PC-9 (cell line): ENCODE measurements around the gene SAYSD1. TPM values are rescaled to one million over a fixed set of nuclear protein-coding genes. Genes with fewer than 3 reads are reported as not detected.

Experiments used
- BruUV-seq: library from RNA; stranded (reverse); fragments of 400-500 nt; replicated peaks from 2 replicates; lab custom pipeline; 2021; lab: Mats Ljungman, UMichigan
- CTCF ChIA-PET: fragments of 300-600 bp; sonication (Branson Sonifier 250); formaldehyde crosslinking; loops from one replicate; lab custom pipeline; 2022; ENCODE audit warnings: antibody characterized with exemption; lab: Charles Lee
- POLR2A ChIA-PET: fragments of 300-600 bp; sonication (Branson Sonifier 250); formaldehyde crosslinking; loops from one replicate; lab custom pipeline; 2022; ENCODE audit warnings: antibody characterized with exemption; ENCODE audit not compliant: unreplicated experiment; lab: Charles Lee
- DNase-seq, 2 experiments: peaks; one replicate each; pipeline versions ENCODE4 v3.0.0 to v3.0.0-alpha.2; 2015 to 2022; ENCODE audit warnings: mixed read lengths in 1 of 2
- H2AFZ ChIP-seq: fragments of 200-600 bp; sonication (generic); 2 replicates; pipeline ENCODE4 v1.8.1; 2017; ENCODE audit warnings: antibody characterized with exemption
- H3F3A ChIP-seq: fragments of 200-600 bp; sonication (generic); 2 replicates; pipeline ENCODE4 v1.8.1; 2017; ENCODE audit warnings: antibody characterized with exemption, mild to moderate bottlenecking, low read depth; ENCODE audit not compliant: insufficient read depth
- H3K27ac ChIP-seq: fragments of 200-600 bp; sonication (generic); 2 replicates; pipeline ENCODE4 v1.6.1; 2016; ENCODE audit warnings: mixed run types
- H3K27me3 ChIP-seq: fragments of 200-600 bp; sonication (generic); 2 replicates; pipeline ENCODE4 v1.6.1; 2016; ENCODE audit warnings: low read depth, mixed run types; ENCODE audit not compliant: insufficient read depth
- H3K36me3 ChIP-seq: fragments of 200-600 bp; sonication (generic); 2 replicates; pipeline ENCODE4 v1.6.1; 2016; ENCODE audit warnings: low read depth, mixed run types
- H3K4me1 ChIP-seq: fragments of 200-600 bp; sonication (generic); replicated peaks from 2 replicates; pipeline ENCODE4 v1.6.1; 2016; ENCODE audit warnings: mixed run types; ENCODE audit not compliant: insufficient read depth
- H3K4me2 ChIP-seq: fragments of 200-600 bp; sonication (generic); 2 replicates; pipeline ENCODE4 v1.6.1; 2017; ENCODE audit warnings: mixed run types
- H3K4me3 ChIP-seq: fragments of 200-600 bp; sonication (generic); 2 replicates; pipeline ENCODE4 v1.6.1; 2016; ENCODE audit warnings: mixed run types
- H3K79me2 ChIP-seq: fragments of 200-600 bp; sonication (generic); 2 replicates; pipeline ENCODE4 v1.6.1; 2017; ENCODE audit warnings: low read depth, mixed run types
- H3K9me2 ChIP-seq: fragments of 200-600 bp; sonication (generic); 2 replicates; pipeline ENCODE4 v1.8.1; 2017; ENCODE audit warnings: mild to moderate bottlenecking; ENCODE audit not compliant: insufficient read depth
- H3K9me3 ChIP-seq: fragments of 200-600 bp; sonication (generic); 2 replicates; pipeline ENCODE4 v1.8.1; 2016; ENCODE audit warnings: low read depth; ENCODE audit not compliant: insufficient read depth
- H4K20me1 ChIP-seq: fragments of 200-600 bp; sonication (generic); 2 replicates; pipeline ENCODE4 v1.8.1; 2017; ENCODE audit not compliant: insufficient read depth
- EZH2 ChIP-seq: fragments of 200-600 bp; sonication (generic); IDR thresholded peaks from 2 replicates; pipeline ENCODE4 v1.8.0; 2017; ENCODE audit warnings: antibody characterized with exemption, low read depth
- intact Hi-C: fragments of 100-400 bp; cut with micrococcal nuclease; formaldehyde crosslinking; loops from one replicate; pipeline ENCODE4 v1.10.0; 2022; ENCODE audit not compliant: unreplicated experiment
- total RNA-seq: library from RNA; stranded (reverse); gene quantifications from 2 replicates; pipeline ENCODE4 v1.2.3, GENCODE V29; 2021
- TF ChIP-seq, protein P1 (sequence below): fragments of 200-600 bp; sonication (generic); conservative IDR thresholded peaks from 2 replicates; pipeline ENCODE4 v1.6.1; 2017; ENCODE audit warnings: mixed run types, antibody characterized with exemption, mild to moderate bottlenecking, moderate library complexity

The SAYSD1 gene
- total RNA-seq, 1 experiment from 2014 or later, result 12.2 TPM

DNA sequence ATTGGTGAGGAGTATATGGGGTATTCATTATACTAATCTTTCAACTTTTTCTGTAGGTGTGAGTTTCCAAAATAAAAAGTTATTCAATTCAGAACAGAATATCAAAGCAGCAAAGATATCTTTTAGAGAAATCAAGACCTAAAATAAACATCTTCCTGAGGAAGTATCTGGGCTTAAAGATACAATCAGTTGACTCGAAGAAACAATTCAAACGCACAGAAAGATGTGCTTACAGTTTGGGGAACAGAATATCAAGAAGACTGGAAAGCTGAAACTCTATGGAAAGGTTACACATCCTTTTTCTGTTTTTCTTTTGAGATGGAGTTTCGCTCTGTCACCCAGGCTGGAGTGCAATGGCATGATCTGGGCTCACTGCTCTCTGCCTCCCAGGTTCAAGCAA is 36.2 kb upstream of the SAYSD1 start:
- Histone ChIP-seq H3K4me1 (no peaks in the 10 kb centered on the region), H3K9me3 (no peaks in the 10 kb centered on the region), H3K27ac (no peak overlapping the region), H3K79me2 (no peaks in the 10 kb centered on the region), H3K9me2 (no peaks in the 10 kb centered on the region), H3K27me3 (peaks cover 61% of the 10 kb centered on the region), H3F3A (no peaks in the 10 kb centered on the region), H3K36me3 (no peaks in the 10 kb centered on the region), H4K20me1 (no peaks in the 10 kb centered on the region), H2AFZ (no peak overlapping the region), H3K4me2 (no peak overlapping the region), H3K4me3 (no peak overlapping the region)
- POLR2A ChIA-PET, result interaction anchor here (0.5 kb wide), 1 partner anchor 767 kb away, joined by 12 read pairs; no protein-coding TSS in a partner anchor
- intact Hi-C loops, result no loop called here
- TF ChIP-seq EZH2, result no peak
- TF ChIP-seq, protein P1, sequence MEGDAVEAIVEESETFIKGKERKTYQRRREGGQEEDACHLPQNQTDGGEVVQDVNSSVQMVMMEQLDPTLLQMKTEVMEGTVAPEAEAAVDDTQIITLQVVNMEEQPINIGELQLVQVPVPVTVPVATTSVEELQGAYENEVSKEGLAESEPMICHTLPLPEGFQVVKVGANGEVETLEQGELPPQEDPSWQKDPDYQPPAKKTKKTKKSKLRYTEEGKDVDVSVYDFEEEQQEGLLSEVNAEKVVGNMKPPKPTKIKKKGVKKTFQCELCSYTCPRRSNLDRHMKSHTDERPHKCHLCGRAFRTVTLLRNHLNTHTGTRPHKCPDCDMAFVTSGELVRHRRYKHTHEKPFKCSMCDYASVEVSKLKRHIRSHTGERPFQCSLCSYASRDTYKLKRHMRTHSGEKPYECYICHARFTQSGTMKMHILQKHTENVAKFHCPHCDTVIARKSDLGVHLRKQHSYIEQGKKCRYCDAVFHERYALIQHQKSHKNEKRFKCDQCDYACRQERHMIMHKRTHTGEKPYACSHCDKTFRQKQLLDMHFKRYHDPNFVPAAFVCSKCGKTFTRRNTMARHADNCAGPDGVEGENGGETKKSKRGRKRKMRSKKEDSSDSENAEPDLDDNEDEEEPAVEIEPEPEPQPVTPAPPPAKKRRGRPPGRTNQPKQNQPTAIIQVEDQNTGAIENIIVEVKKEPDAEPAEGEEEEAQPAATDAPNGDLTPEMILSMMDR, result no peak
- BruUV-seq, result no TSS peak
- CTCF ChIA-PET, result no interaction called here
- DNase-seq, result no peak

DNA sequence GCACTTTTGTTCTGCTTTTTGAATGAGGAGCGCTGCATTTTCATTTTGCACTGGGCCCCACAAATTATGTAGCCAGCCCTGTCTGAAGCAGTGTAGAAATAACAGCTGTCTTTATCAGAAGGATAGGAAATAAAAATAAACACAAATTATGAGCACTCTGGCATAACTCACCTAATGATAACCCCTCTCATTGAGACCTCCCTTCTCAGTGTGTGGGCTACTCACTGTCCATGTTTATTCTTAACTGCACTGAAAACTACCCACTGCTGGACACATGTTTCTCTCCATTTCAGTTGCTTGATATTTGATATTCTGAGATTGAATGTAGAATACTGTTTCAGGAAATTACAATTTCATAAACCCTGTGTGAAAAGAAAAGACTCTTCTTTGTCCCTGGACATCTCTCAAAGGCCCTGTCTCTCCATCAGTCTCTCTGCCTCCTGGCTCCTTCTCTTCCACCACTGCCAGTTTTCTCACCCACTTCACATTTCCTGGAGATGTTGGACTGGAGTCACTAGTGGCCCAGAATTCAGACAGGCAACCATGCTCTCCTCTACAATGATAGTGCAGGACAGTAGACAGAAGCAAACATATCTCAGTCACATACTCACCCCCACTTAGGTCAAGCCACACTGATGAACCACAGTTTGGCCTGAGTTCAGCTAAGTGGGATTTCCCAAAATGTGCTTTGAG is 29.6 kb upstream of the SAYSD1 start:
- H2AFZ ChIP-seq, result no peak overlapping the region
- ChIA-PET POLR2A (no interaction called here), CTCF (interaction anchor here (0.6 kb wide), 1 partner anchor 51 kb away, joined by 5 read pairs; no protein-coding TSS in a partner anchor)
- no peaks in the 10 kb centered on the region for H4K20me1 ChIP-seq
- no peaks in the 10 kb centered on the region for H3K4me1 ChIP-seq
- H3K4me3 ChIP-seq, result no peak overlapping the region
- H3K36me3 ChIP-seq, result no peaks in the 10 kb centered on the region
- no peaks in the 10 kb centered on the region for H3K9me3 ChIP-seq
- no peaks in the 10 kb centered on the region for H3K9me2 ChIP-seq
- peaks cover 89% of the 10 kb centered on the region for H3K27me3 ChIP-seq
- no peak overlapping the region for H3K27ac ChIP-seq
- no peaks in the 10 kb centered on the region for H3F3A ChIP-seq
- TF ChIP-seq EZH2, result no peak
- TF ChIP-seq, protein P1, result no peak
- no peak overlapping the region for H3K4me2 ChIP-seq
- intact Hi-C loops, result no loop called here
- BruUV-seq, result no TSS peak
- H3K79me2 ChIP-seq, result no peaks in the 10 kb centered on the region
- DNase-seq, result no peak

DNA sequence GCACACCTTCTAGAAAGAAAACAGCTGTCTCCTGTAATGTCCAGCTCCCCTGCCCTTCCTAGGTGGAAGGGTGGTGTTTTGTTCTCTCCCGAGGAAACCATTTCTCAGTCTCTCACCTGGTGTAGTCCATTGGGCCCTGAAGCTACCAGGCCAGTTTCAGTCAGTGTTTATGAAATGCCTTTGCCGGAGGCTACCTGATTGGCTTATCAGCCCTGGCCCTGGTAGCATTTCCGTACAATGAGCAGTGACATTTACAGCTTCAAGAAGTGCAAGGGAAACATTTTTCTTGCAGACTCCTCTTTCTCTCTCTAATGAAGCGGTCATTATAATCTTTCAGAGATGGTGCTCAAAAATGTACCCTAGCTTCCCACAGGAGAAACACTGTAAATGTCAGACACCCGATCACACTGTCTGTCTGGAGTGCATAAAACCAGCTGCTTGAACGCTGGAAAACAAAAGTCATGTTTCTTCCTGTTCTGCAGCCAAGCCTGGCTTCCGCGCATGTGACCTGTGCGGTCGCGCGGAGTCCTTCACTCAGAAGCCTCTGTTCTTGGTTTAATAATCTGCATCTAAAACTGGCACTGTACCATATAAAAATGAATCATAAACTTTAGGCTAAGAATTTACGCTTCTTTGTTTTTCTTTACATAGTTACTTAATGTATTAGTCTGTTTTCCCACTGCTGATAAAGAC is 28.4 kb upstream of the SAYSD1 start:
- H3K4me3 ChIP-seq, result no peak overlapping the region
- no peaks in the 10 kb centered on the region for H3K79me2 ChIP-seq
- H3F3A ChIP-seq, result no peaks in the 10 kb centered on the region
- H3K27ac ChIP-seq, result no peak overlapping the region
- no peaks in the 10 kb centered on the region for H3K9me2 ChIP-seq
- peaks cover 78% of the 10 kb centered on the region for H3K27me3 ChIP-seq
- H3K4me2 ChIP-seq, result no peak overlapping the region
- no peaks in the 10 kb centered on the region for H3K4me1 ChIP-seq
- H3K9me3 ChIP-seq, result no peaks in the 10 kb centered on the region
- intact Hi-C loops, result no loop called here
- no peaks in the 10 kb centered on the region for H4K20me1 ChIP-seq
- TF ChIP-seq EZH2, result no peak
- TF ChIP-seq, protein P1, result no peak
- no TSS peak for BruUV-seq
- H3K36me3 ChIP-seq, result no peaks in the 10 kb centered on the region
- H2AFZ ChIP-seq, result no peak overlapping the region
- CTCF ChIA-PET, result no interaction called here
- POLR2A ChIA-PET, result no interaction called here
- DNase-seq, result no peak
